ENCODE results near the gene B3GLCT.

The B3GLCT gene

GRCh38 chr13:31224963-31225559, 25.3 kb downstream of the B3GLCT start:
- no peak for DNase-seq

- no peak for DNase-seq
Measured at GRCh38 chr13:31225998-31226675, 26.4 kb downstream of the B3GLCT start.

- no peak for DNase-seq
Measured at GRCh38 chr13:31227063-31227462, 27.3 kb downstream of the B3GLCT start.

GRCh38 chr13:31227870-31228269, 28.1 kb downstream of the B3GLCT start:
- no peak for DNase-seq

GRCh38 chr13:31234729-31235128, 35.0 kb downstream of the B3GLCT start:
- no peak for DNase-seq

GRCh38 chr13:31236211-31236786, 36.5 kb downstream of the B3GLCT start:
- DNase-seq: no peak

GRCh38 chr13:31240921-31241320, 41.1 kb downstream of the B3GLCT start:
- DNase-seq: no peak

GRCh38 chr13:31242367-31242766, 42.6 kb downstream of the B3GLCT start:
- no peak for DNase-seq

GRCh38 chr13:31242916-31243315, 43.1 kb downstream of the B3GLCT start:
- DNase-seq: no peak

GRCh38 chr13:31245598-31246373, 46.0 kb downstream of the B3GLCT start:
- DNase-seq: no peak

- DNase-seq: no peak
Measured at GRCh38 chr13:31246918-31247317, 47.1 kb downstream of the B3GLCT start.

- DNase-seq: no peak
Measured at GRCh38 chr13:31248361-31248760, 48.6 kb downstream of the B3GLCT start.

GRCh38 chr13:31248965-31249539, 49.3 kb downstream of the B3GLCT start:
- no peak for DNase-seq

GRCh38 chr13:31250435-31250834, 50.7 kb downstream of the B3GLCT start:
- no peak for DNase-seq

- no peak for DNase-seq
Measured at GRCh38 chr13:31261241-31261640, 61.5 kb downstream of the B3GLCT start.

GRCh38 chr13:31263346-31263745, 63.6 kb downstream of the B3GLCT start:
- no peak for DNase-seq

GRCh38 chr13:31264151-31264550, 64.4 kb downstream of the B3GLCT start:
- DNase-seq: no peak

GRCh38 chr13:31267126-31267784, 67.5 kb downstream of the B3GLCT start:
- no peak for DNase-seq

- no peak for DNase-seq
Measured at GRCh38 chr13:31274390-31274789, 74.6 kb downstream of the B3GLCT start.

GRCh38 chr13:31276421-31276820, 76.6 kb downstream of the B3GLCT start:
- no peak for DNase-seq

- no peak for DNase-seq
Measured at GRCh38 chr13:31278869-31279268, 79.1 kb downstream of the B3GLCT start.

- DNase-seq: no peak
Measured at GRCh38 chr13:31282741-31283455, 83.1 kb downstream of the B3GLCT start.
